Neural cell (in vitro differentiated cells): ENCODE results near the gene PEAK1.
"Not testable (repeated sequence)": the region's sequence is repeated elsewhere in the genome, so short reads cannot be mapped to it uniquely, and the experiment has no call there.

Experiments
- EP300 ChIP-seq: fragments of 450-650 bp; conservative IDR thresholded peaks from 2 replicates; pipeline ENCODE4 v1.6.1; 2014; ENCODE audit warnings: antibody characterized with exemption, mild to moderate bottlenecking, moderate library complexity; ENCODE audit not compliant: poor library complexity, severe bottlenecking
- EZH2 ChIP-seq: fragments of 200-600, 300-800 bp; shearing (Covaris generic), sonication (generic); IDR thresholded peaks from 2 replicates; pipeline ENCODE4 v1.6.1; 2014; ENCODE audit warnings: antibody characterized with exemption, low read length, borderline replicate concordance, mild to moderate bottlenecking; ENCODE audit not compliant: insufficient read depth, poor library complexity, severe bottlenecking
- MXI1 ChIP-seq: fragments of 450-650 bp; conservative IDR thresholded peaks from 2 replicates; pipeline ENCODE4 v1.6.1; 2014; ENCODE audit warnings: antibody characterized with exemption, mild to moderate bottlenecking; ENCODE audit not compliant: poor library complexity, severe bottlenecking
- POLR2AphosphoS5 ChIP-seq: IDR thresholded peaks from 2 replicates; pipeline ENCODE4 v1.6.1; 2012
- RAD21 ChIP-seq: fragments of 450-650 bp; conservative IDR thresholded peaks from 2 replicates; pipeline ENCODE4 v1.6.1; 2014; ENCODE audit warnings: antibody characterized with exemption, mild to moderate bottlenecking, moderate library complexity
- REST ChIP-seq: IDR thresholded peaks from 2 replicates; pipeline ENCODE4 v1.6.1; 2012; ENCODE audit warnings: borderline replicate concordance
- SMC3 ChIP-seq: fragments of 450-650 bp; conservative IDR thresholded peaks from 2 replicates; pipeline ENCODE4 v1.6.1; 2014; ENCODE audit warnings: antibody characterized with exemption, mild to moderate bottlenecking, moderate library complexity; ENCODE audit not compliant: poor library complexity
- TAF1 ChIP-seq: IDR thresholded peaks from 2 replicates; pipeline ENCODE4 v1.6.1; 2012; ENCODE audit warnings: low read depth
- TF ChIP-seq, protein P1 (sequence below): fragments of 450-650 bp; IDR thresholded peaks from 2 replicates; pipeline ENCODE4 v1.5.1; 2014; ENCODE audit warnings: antibody characterized with exemption, mild to moderate bottlenecking, moderate library complexity; ENCODE audit not compliant: poor library complexity, severe bottlenecking

DNA sequence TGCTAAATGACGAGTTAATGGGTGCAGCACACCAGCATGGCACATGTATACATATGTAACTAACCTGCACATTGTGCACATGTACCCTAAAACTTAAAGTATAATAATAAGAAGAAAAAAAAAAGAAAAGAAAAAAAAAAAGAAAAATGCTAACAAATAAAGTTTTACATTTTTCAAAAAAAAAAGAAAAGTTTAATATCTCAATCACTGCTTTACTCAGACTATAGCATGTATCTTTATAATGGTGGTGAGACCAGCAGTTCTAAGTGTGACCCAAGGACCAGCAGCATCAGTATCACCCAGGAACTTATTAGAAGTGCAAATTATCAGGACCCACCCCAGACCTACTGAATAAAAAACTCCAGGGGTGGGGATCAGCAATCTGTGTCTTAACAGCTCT is 243.8 kb downstream of the PEAK1 start:
- TF ChIP-seq, protein P1, sequence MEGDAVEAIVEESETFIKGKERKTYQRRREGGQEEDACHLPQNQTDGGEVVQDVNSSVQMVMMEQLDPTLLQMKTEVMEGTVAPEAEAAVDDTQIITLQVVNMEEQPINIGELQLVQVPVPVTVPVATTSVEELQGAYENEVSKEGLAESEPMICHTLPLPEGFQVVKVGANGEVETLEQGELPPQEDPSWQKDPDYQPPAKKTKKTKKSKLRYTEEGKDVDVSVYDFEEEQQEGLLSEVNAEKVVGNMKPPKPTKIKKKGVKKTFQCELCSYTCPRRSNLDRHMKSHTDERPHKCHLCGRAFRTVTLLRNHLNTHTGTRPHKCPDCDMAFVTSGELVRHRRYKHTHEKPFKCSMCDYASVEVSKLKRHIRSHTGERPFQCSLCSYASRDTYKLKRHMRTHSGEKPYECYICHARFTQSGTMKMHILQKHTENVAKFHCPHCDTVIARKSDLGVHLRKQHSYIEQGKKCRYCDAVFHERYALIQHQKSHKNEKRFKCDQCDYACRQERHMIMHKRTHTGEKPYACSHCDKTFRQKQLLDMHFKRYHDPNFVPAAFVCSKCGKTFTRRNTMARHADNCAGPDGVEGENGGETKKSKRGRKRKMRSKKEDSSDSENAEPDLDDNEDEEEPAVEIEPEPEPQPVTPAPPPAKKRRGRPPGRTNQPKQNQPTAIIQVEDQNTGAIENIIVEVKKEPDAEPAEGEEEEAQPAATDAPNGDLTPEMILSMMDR, result not testable (repeated sequence)
- TF ChIP-seq POLR2AphosphoS5, EZH2, REST, TAF1, MXI1, RAD21, EP300, SMC3: not testable (repeated sequence)
